H1 (cell line): Measurements from ENCODE around the gene PHF24. TPM values are rescaled to one million over a fixed set of nuclear protein-coding genes. Genes with fewer than 3 reads are reported as not detected.

Experiments
- CTCF ChIA-PET: fragments of 300-600 bp; sonication (Branson Sonifier 250); formaldehyde crosslinking; loops from one replicate; lab custom pipeline; 2021; ENCODE audit not compliant: partially characterized antibody; lab: Charles Lee
- POLR2A ChIA-PET: fragments of 300-600 bp; sonication (Branson Sonifier 250); formaldehyde crosslinking; loops from one replicate; lab custom pipeline; 2021; ENCODE audit warnings: inconsistent platforms; ENCODE audit not compliant: partially characterized antibody; lab: Charles Lee
- DNase-seq, 2 experiments: peaks; one replicate each; pipeline versions ENCODE4 v3.0.0 to v3.0.0-alpha.2; 2010 to 2022; ENCODE audit warnings: low spot score in 2 of 2, low read depth in 1 of 2, mixed read lengths in 1 of 2
- FAIRE-seq: peaks from 2 replicates; lab custom pipeline; 2011; peaks lifted over from hg19 to GRCh38; lab: Jason Lieb, UNC
- H2AFZ ChIP-seq: 2 replicates; pipeline ENCODE4 v1.8.1; 2012; ENCODE audit warnings: low read length, inconsistent platforms
- H2AK5ac ChIP-seq: 2 replicates; pipeline ENCODE4 v1.6.1; 2013; ENCODE audit warnings: low read depth, low read length
- H2BK120ac ChIP-seq: replicated peaks from 2 replicates; pipeline ENCODE3; 2013; ENCODE audit warnings: low read depth, low read length, inconsistent platforms
- H2BK12ac ChIP-seq: 2 replicates; pipeline ENCODE4 v1.6.1; 2013; ENCODE audit warnings: low read depth, low read length
- H2BK15ac ChIP-seq: 2 replicates; pipeline ENCODE4 v1.6.1; 2013; ENCODE audit warnings: low read length
- H2BK20ac ChIP-seq: 2 replicates; pipeline ENCODE4 v1.6.1; 2013; ENCODE audit warnings: low read length
- H2BK5ac ChIP-seq: 2 replicates; pipeline ENCODE4 v1.6.1; 2013; ENCODE audit warnings: low read depth, low read length
- H3K14ac ChIP-seq: 2 replicates; pipeline ENCODE4 v1.6.1; 2013; ENCODE audit warnings: inconsistent platforms; ENCODE audit not compliant: insufficient read length
- H3K18ac ChIP-seq: 2 replicates; pipeline ENCODE4 v1.6.1; 2013; ENCODE audit warnings: low read length; ENCODE audit errors: extremely low read depth
- H3K23ac ChIP-seq: 2 replicates; pipeline ENCODE4 v1.6.1; 2013; ENCODE audit warnings: inconsistent platforms; ENCODE audit not compliant: insufficient read length
- H3K23me2 ChIP-seq: 2 replicates; pipeline ENCODE4 v1.6.1; 2013; ENCODE audit warnings: low read depth, low read length
- H3K27ac ChIP-seq: 2 replicates; pipeline ENCODE4 v1.6.1; 2011; ENCODE audit warnings: low read depth, low read length, inconsistent platforms
- H3K27me3 ChIP-seq, 4 experiments: replicated peaks in 1 of 4; 1 replicate in 1 of 4; 2 replicates in 3 of 4; pipeline versions ENCODE4 v1.6.1 to v1.8.1; 2011 to 2013; ENCODE audit warnings: low read length in 3 of 4, mild to moderate bottlenecking in 3 of 4, inconsistent platforms in 2 of 4, mixed read lengths in 2 of 4, moderate library complexity in 1 of 4; ENCODE audit not compliant: control insufficient read depth in 3 of 4, insufficient read depth in 3 of 4; ENCODE audit errors: extremely low read depth in 1 of 4
- H3K36me3 ChIP-seq, 4 experiments: 2 replicates each; pipeline versions ENCODE4 v1.6.1 to v1.8.1; 2011 to 2013; ENCODE audit warnings: mild to moderate bottlenecking in 4 of 4, low read length in 3 of 4, moderate library complexity in 2 of 4, control low read depth in 1 of 4, inconsistent platforms in 1 of 4; ENCODE audit not compliant: insufficient read depth in 4 of 4, control insufficient read depth in 2 of 4
- H3K4ac ChIP-seq: replicated peaks from 2 replicates; pipeline ENCODE3; 2013; ENCODE audit warnings: low read length, low read depth, mixed read lengths, inconsistent platforms; ENCODE audit not compliant: insufficient read length
- H3K4me1 ChIP-seq, 4 experiments: replicated peaks in 1 of 4; 1 replicate in 1 of 4; 2 replicates in 3 of 4; pipeline versions ENCODE4 v1.6.1 to v1.8.1; 2011 to 2013; ENCODE audit warnings: low read length in 3 of 4, inconsistent platforms in 2 of 4, mixed read lengths in 1 of 4; ENCODE audit not compliant: insufficient read depth in 4 of 4, control insufficient read depth in 3 of 4
- H3K4me2 ChIP-seq, 2 experiments: 2 replicates each; pipeline versions ENCODE4 v1.6.1 to v1.8.1; 2011 to 2013; ENCODE audit warnings: low read depth in 2 of 2, low read length in 2 of 2, control low read depth in 1 of 2, inconsistent platforms in 1 of 2, mild to moderate bottlenecking in 1 of 2; ENCODE audit not compliant: insufficient read depth in 1 of 2
- H3K4me3 ChIP-seq, 4 experiments: fragments of 200-600, 300-600 bp in 1 of 4; sonication (generic), shearing (Covaris generic), sonication (Bioruptor Twin) in 1 of 4; 2 replicates each; pipeline versions ENCODE4 v1.5.1 to v1.8.1; 2011 to 2016; ENCODE audit warnings: low read length in 4 of 4, low read depth in 3 of 4, control low read depth in 2 of 4, inconsistent platforms in 2 of 4, mild to moderate bottlenecking in 2 of 4, mixed read lengths in 1 of 4, moderate library complexity in 1 of 4; ENCODE audit not compliant: insufficient read depth in 2 of 4; ENCODE audit errors: extremely low read depth in 1 of 4
- H3K56ac ChIP-seq: replicated peaks from 2 replicates; pipeline ENCODE3; 2013; ENCODE audit warnings: low read depth, mild to moderate bottlenecking, mixed read lengths, low read length, inconsistent platforms; ENCODE audit not compliant: insufficient read length
- H3K79me1 ChIP-seq: 2 replicates; pipeline ENCODE4 v1.6.1; 2013; ENCODE audit warnings: low read depth, low read length, control low read depth
- H3K79me2 ChIP-seq, 2 experiments: 2 replicates each; pipeline versions ENCODE4 v1.6.1 to v1.8.1; 2012 to 2013; ENCODE audit warnings: low read length in 2 of 2, mild to moderate bottlenecking in 2 of 2, inconsistent platforms in 1 of 2; ENCODE audit not compliant: insufficient read depth in 2 of 2, control insufficient read depth in 1 of 2
- H3K9ac ChIP-seq, 4 experiments: replicated peaks in 1 of 4; 1 replicate in 1 of 4; 2 replicates in 3 of 4; pipeline versions ENCODE4 v1.6.1 to v1.8.1; 2011 to 2013; ENCODE audit warnings: low read depth in 3 of 4, low read length in 3 of 4, control low read depth in 2 of 4, mild to moderate bottlenecking in 2 of 4, moderate library complexity in 2 of 4, inconsistent platforms in 1 of 4; ENCODE audit errors: extremely low read depth in 1 of 4
- H3K9me3 ChIP-seq, 2 experiments: 2 replicates each; pipeline versions ENCODE4 v1.6.1 to v1.8.1; 2012 to 2013; ENCODE audit warnings: mild to moderate bottlenecking in 2 of 2, moderate library complexity in 2 of 2, control low read depth in 1 of 2, inconsistent platforms in 1 of 2, low read depth in 1 of 2, low read length in 1 of 2, mixed read lengths in 1 of 2; ENCODE audit not compliant: insufficient read depth in 2 of 2
- H4K20me1 ChIP-seq, 2 experiments: replicated peaks in 1 of 2; 2 replicates each; pipeline versions ENCODE3 to v1.8.1; 2011 to 2013; ENCODE audit warnings: inconsistent platforms in 2 of 2, low read length in 2 of 2, mild to moderate bottlenecking in 1 of 2; ENCODE audit not compliant: insufficient read depth in 2 of 2, control insufficient read depth in 1 of 2
- H4K5ac ChIP-seq: 2 replicates; pipeline ENCODE4 v1.6.1; 2013; ENCODE audit warnings: low read length, low read depth, mixed read lengths, inconsistent platforms; ENCODE audit not compliant: insufficient read length
- H4K8ac ChIP-seq: 2 replicates; pipeline ENCODE4 v1.8.0; 2013; ENCODE audit warnings: mild to moderate bottlenecking, moderate library complexity, low read length, inconsistent platforms; ENCODE audit not compliant: insufficient read depth; ENCODE audit errors: extremely low read depth
- H4K91ac ChIP-seq: replicated peaks from 2 replicates; pipeline ENCODE3; 2013; ENCODE audit warnings: low read length, mixed read lengths, inconsistent platforms; ENCODE audit not compliant: insufficient read length
- BCL11A ChIP-seq, 2 experiments: IDR thresholded peaks; one replicate each; pipeline ENCODE4 v1.6.1; 2011; ENCODE audit warnings: low read depth in 2 of 2, low read length in 2 of 2, mild to moderate bottlenecking in 2 of 2
- CEBPB ChIP-seq: IDR thresholded peaks from 2 replicates; pipeline ENCODE4 v1.6.1; 2012; ENCODE audit warnings: low read depth, low read length
- GABPA ChIP-seq: IDR thresholded peaks from 2 replicates; pipeline ENCODE4 v1.6.1; 2011; ENCODE audit warnings: mild to moderate bottlenecking, low read length, moderate library complexity, borderline replicate concordance; ENCODE audit not compliant: insufficient read depth
- SIN3A ChIP-seq, 2 experiments: IDR thresholded peaks in 1 of 2; conservative IDR thresholded peaks in 1 of 2; 2 replicates each; pipeline ENCODE4 v1.6.1; 2011 to 2012; ENCODE audit warnings: low read length in 2 of 2, improper control_type of control experiment in 1 of 2, low read depth in 1 of 2, mild to moderate bottlenecking in 1 of 2
- SP1 ChIP-seq: IDR thresholded peaks from 2 replicates; pipeline ENCODE4 v1.6.1; 2011; ENCODE audit warnings: low read depth, low read length
- SRF ChIP-seq: IDR thresholded peaks from 2 replicates; pipeline ENCODE4 v1.6.1; 2011; ENCODE audit warnings: mild to moderate bottlenecking, low read depth, low read length, moderate library complexity
- WGBS, 2 experiments: shearing (Covaris generic) in 1 of 2; methylation state at CpG; one replicate each; pipeline versions ENCODE4 v1.1.6 to v1.1.7; 2013 to 2015; ENCODE audit warnings: low lambda C conversion rate in 2 of 2, mixed read lengths in 2 of 2, inconsistent platforms in 1 of 2, low coverage in 1 of 2, missing lambda C conversion rate in 1 of 2; ENCODE audit not compliant: insufficient replicate concordance in 2 of 2, insufficient coverage in 1 of 2, insufficient read length in 1 of 2; ENCODE audit errors: extremely low coverage in 1 of 2, missing lambda C conversion rate in 1 of 2; 5-methylcytosine and 5-hydroxymethylcytosine counted together
- polyA plus RNA-seq, 7 experiments: library from polyadenylated mRNA; depleted of rRNA in 3 of 7; stranded (reverse) in 5 of 7; unstranded in 2 of 7; fragments of >200 nt in 5 of 7; fragments of 200-250 nt in 2 of 7; gene quantifications; 1 replicate in 5 of 7; 2 replicates in 1 of 7; 4 replicates in 1 of 7; pipeline versions ENCODE4 v1.2.1 to v1.2.3, GENCODE V29; 2011 to 2013; ENCODE audit warnings: missing spikeins in 2 of 7, mixed read lengths in 2 of 7
- total RNA-seq: library from RNA; stranded (reverse); fragmentation: NEBNext Ultra II Directional; extraction: Animal tissue kit (Norgen Biotek cat#: 25700); gene quantifications from 2 replicates; pipeline ENCODE4 v1.2.1, GENCODE V29; 2021

The PHF24 gene
- total and polyA plus RNA-seq, 2 of the 8 experiments (the other 6 are each of a cell fraction or from before 2014, with no cell fraction given): 0.29 to 0.35 TPM

DNA sequence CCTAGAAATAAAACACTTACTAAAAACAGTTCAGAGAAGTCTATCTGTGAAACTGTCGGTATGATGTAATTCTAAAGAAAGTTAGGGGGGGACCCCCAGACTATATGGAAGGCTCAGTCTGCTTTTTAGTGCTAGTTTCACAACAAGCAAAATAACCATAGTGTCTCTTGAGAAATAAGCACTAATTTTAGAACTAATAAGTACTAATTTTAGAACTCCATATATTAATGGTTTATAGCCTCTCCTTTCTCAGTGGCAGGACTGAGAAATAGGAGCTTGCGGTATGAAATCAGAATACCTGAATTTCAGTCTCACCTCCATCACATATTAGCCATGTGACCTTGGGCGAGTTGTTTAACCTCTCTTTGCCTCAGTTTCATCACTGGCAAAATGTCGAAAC is 1.4 kb upstream of the PHF24 start:
- no peak overlapping the region for H2BK12ac ChIP-seq
- H3K23ac ChIP-seq: no peak overlapping the region
- peaks cover 1 to 22% (median 9%) of the 10 kb centered on the region in 4 experiments; a peak in 6 of 7 replicates for H3K27me3 ChIP-seq
- FAIRE-seq (no peak), DNase-seq (no peak)
- H3K9ac ChIP-seq: no peak overlapping the region
- no peak overlapping the region for H3K4ac ChIP-seq
- WGBS, 2 experiments: 96% methylated on average over 4 of the region's 4 CpGs; no CpG with 5 or more reads in 1 of the 2 experiments
- H2AK5ac ChIP-seq: no peak overlapping the region
- no peak overlapping the region for H3K18ac ChIP-seq
- POLR2A ChIA-PET: no interaction called here
- H2BK120ac ChIP-seq: no peak overlapping the region
- no peak overlapping the region for H2BK20ac ChIP-seq
- H3K4me1 ChIP-seq: peaks cover 0 to 3% (median 1%) of the 10 kb centered on the region in 4 experiments; a peak in 4 of 7 replicates
- TF ChIP-seq SRF: no peak
- no peak for TF ChIP-seq GABPA
- TF ChIP-seq SP1: no peak
- no peak for TF ChIP-seq SIN3A (conservative IDR thresholded peaks at IDR 0.05 in 1 of 2, IDR thresholded peaks at IDR 0.05 in 1 of 2; ENCODE audit: low read depth in 1 of 2, low read length in 2 of 2)
- TF ChIP-seq CEBPB: no peak
- no peak for TF ChIP-seq BCL11A (IDR thresholded peaks at IDR 0.05; ENCODE audit: low read depth in 2 of 2, low read length in 2 of 2)
- H4K5ac ChIP-seq: no peak overlapping the region
- no peak overlapping the region for H4K91ac ChIP-seq
- no peak overlapping the region for H3K14ac ChIP-seq
- no peak overlapping the region; a peak in 1 of 4 replicates for H3K4me2 ChIP-seq
- H3K9me3 ChIP-seq: no peaks in the 10 kb centered on the region
- H2BK5ac ChIP-seq: no peak overlapping the region
- CTCF ChIA-PET: interaction anchor here (2.1 kb wide), 1 partner anchor 28 kb away, joined by 6 read pairs; no protein-coding TSS in a partner anchor
- no peaks in the 10 kb centered on the region for H3K79me1 ChIP-seq
- H4K20me1 ChIP-seq: no peaks in the 10 kb centered on the region
- H2AFZ ChIP-seq: no peak overlapping the region
- H3K4me3 ChIP-seq: no peak overlapping the region
- no peaks in the 10 kb centered on the region; the same call in 1 of the 2 replicates for H3K23me2 ChIP-seq
- no peak overlapping the region for H4K8ac ChIP-seq
- H3K56ac ChIP-seq: no peak overlapping the region
- H3K79me2 ChIP-seq: no peaks in the 10 kb centered on the region
- H3K36me3 ChIP-seq: no peaks in the 10 kb centered on the region
- no peak overlapping the region for H2BK15ac ChIP-seq
- H3K27ac ChIP-seq: no peak overlapping the region
